Measurements from ENCODE around the gene ALLC. TPM values are rescaled to one million over a fixed set of nuclear protein-coding genes. Genes with fewer than 3 reads are reported as not detected.

Gene ALLC
- total and polyA plus RNA-seq, 2 experiments from 2014 or later, result not detected

DNA sequence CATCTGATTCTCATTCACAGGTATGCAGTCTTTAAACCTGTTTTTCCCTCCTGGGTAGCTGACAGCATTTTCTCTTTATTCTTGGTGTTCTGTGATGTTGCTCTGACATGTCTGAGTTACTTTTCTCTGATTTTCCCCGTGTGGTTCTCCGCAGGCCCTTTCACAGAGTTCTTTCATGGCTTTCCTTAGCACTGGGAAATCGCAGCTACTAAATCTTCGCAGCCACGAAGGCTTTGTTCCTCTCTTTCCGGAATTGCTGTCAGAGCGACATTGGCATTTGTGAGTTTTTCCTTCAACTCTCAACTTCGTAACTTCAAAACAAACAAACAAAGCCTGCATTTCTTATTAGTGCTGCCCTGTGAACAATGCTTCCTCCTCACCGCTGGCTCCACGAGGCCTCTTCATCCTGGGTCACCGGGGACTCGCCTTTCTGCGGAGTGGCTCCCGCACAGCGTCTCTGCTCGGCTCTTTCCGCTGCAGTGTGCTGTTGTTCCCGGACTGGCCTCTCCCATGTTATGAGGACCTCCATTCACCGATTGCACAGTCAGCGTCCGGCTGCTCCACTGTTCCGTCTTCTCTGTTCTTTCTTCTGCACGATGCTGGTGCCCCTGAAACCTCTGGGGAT lies 47.0 kb upstream of the ALLC start:
- no peaks in the 10 kb centered on the region for H3K79me2 ChIP-seq
- TF ChIP-seq, protein P1, sequence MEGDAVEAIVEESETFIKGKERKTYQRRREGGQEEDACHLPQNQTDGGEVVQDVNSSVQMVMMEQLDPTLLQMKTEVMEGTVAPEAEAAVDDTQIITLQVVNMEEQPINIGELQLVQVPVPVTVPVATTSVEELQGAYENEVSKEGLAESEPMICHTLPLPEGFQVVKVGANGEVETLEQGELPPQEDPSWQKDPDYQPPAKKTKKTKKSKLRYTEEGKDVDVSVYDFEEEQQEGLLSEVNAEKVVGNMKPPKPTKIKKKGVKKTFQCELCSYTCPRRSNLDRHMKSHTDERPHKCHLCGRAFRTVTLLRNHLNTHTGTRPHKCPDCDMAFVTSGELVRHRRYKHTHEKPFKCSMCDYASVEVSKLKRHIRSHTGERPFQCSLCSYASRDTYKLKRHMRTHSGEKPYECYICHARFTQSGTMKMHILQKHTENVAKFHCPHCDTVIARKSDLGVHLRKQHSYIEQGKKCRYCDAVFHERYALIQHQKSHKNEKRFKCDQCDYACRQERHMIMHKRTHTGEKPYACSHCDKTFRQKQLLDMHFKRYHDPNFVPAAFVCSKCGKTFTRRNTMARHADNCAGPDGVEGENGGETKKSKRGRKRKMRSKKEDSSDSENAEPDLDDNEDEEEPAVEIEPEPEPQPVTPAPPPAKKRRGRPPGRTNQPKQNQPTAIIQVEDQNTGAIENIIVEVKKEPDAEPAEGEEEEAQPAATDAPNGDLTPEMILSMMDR (IDR thresholded peaks at IDR 0.05; ENCODE audit: poor library complexity), result no peak
- TF ChIP-seq EZH2phosphoT487 (IDR thresholded peaks at IDR 0.05; ENCODE audit: low read depth, severe bottlenecking, unreplicated experiment), result no peak
- no peak for TF ChIP-seq EZH2 (IDR thresholded peaks at IDR 0.05; ENCODE audit: borderline replicate concordance)
- H4K20me1 ChIP-seq (ENCODE audit: insufficient read depth, poor library complexity, severe bottlenecking), result no peaks in the 10 kb centered on the region
- H3K36me3 ChIP-seq (replicated peaks; ENCODE audit: insufficient read depth, low read depth), result no peaks in the 10 kb centered on the region
- H3K4me3 ChIP-seq, result no peak overlapping the region
- no peaks in the 10 kb centered on the region for H3K27me3 ChIP-seq
- H3K4me2 ChIP-seq, result no peak overlapping the region
- no peaks in the 10 kb centered on the region for H3K9me2 ChIP-seq (replicated peaks; ENCODE audit: insufficient read depth)
- DNase-seq (ENCODE audit: low spot score), result peak; percentile 2
- H3K9me3 ChIP-seq (ENCODE audit: low read depth), result no peaks in the 10 kb centered on the region
- H3K4me1 ChIP-seq (ENCODE audit: insufficient read depth), result no peaks in the 10 kb centered on the region
- no peak overlapping the region for H2AFZ ChIP-seq
- H3K27ac ChIP-seq, result no peak overlapping the region
- 80% methylated on average over 23 of the region's 23 CpGs for WGBS (ENCODE audit: low lambda C conversion rate, missing lambda C conversion rate)

DNA sequence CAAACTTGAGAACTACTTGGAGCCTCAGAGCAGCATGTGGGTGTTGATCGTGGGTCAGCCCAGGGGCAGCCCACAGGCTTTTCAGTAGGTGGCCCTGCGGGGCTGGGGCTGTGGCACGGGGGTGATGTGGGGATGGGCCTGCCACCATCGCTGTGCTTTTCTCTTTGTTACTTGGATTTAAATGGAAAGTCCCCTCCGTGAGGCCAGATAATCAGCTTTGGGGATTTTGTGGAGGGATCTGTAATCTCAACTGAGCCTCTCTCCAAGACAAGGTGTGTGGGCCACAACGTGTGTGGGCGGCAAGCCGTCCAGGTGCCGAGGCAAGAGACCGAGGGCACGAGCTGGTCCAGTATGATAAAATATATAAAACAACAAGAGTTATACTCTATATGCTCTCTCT lies 46.4 kb upstream of the ALLC start:
- no peaks in the 10 kb centered on the region for H3K79me2 ChIP-seq
- H3K27me3 ChIP-seq, result no peaks in the 10 kb centered on the region
- H3K4me2 ChIP-seq, result no peak overlapping the region
- H3K9me2 ChIP-seq (replicated peaks; ENCODE audit: insufficient read depth), result no peaks in the 10 kb centered on the region
- H3K4me1 ChIP-seq (ENCODE audit: insufficient read depth), result no peaks in the 10 kb centered on the region
- no peak overlapping the region for H3K27ac ChIP-seq
- no peak overlapping the region for H3K4me3 ChIP-seq
- no peak overlapping the region for H2AFZ ChIP-seq
- no peaks in the 10 kb centered on the region for H3K36me3 ChIP-seq (replicated peaks; ENCODE audit: insufficient read depth, low read depth)
- no peaks in the 10 kb centered on the region for H4K20me1 ChIP-seq (ENCODE audit: insufficient read depth, poor library complexity, severe bottlenecking)
- TF ChIP-seq, protein P1 (IDR thresholded peaks at IDR 0.05; ENCODE audit: poor library complexity), result no peak
- TF ChIP-seq EZH2 (IDR thresholded peaks at IDR 0.05; ENCODE audit: borderline replicate concordance) (no peak), EZH2phosphoT487 (IDR thresholded peaks at IDR 0.05; ENCODE audit: low read depth, severe bottlenecking, unreplicated experiment) (no peak)
- H3K9me3 ChIP-seq (ENCODE audit: low read depth), result no peaks in the 10 kb centered on the region
- no peak for DNase-seq (ENCODE audit: low spot score)
- WGBS (ENCODE audit: low lambda C conversion rate, missing lambda C conversion rate), result 71% methylated on average over 11 of the region's 11 CpGs

DNA sequence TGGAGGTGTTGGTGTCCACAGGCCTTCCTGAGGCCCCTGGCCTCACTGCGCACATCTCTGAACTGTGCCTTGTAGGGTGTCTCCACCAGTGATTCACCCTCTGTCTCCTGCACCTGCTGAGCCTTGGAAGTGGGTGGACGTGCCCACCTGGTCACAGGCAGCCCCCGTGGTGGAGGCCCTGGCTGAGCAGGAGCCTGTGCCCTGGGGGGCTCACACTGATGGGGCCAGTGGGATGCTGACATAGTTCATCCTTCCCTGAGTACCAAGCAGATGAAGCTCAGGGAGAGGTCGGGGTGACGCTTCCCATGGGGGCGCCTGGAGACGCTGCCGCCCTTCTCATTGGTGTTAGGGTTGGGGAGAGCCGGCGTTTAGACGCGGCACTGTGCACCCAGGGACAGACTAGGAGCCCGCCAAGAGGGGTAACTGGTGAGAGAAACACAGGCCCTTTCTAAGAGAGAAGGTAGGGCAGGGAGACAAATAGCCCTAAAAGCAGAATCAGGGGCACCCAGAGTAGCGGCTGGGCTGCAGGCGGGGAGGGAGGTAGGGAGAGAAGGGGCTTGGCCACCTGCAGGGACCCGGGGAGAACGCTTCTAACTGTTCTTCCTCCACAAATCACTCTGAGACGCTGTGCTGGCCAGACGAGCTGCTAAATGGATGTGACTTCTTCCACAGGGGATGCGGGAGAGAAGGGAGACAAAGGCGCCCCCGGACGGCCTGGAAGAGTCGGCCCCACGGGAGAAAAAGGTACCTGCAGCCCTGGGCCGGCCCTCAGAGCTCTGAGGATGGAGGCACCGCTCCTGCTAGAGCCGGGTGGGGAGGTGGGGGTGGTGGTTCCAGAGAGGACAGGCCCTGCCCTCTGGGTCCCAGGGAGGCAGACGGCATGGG lies 45.1 kb upstream of the ALLC start:
- H3K79me2 ChIP-seq, result no peaks in the 10 kb centered on the region
- TF ChIP-seq EZH2phosphoT487 (IDR thresholded peaks at IDR 0.05; ENCODE audit: low read depth, severe bottlenecking, unreplicated experiment) (no peak), EZH2 (IDR thresholded peaks at IDR 0.05; ENCODE audit: borderline replicate concordance) (no peak)
- TF ChIP-seq, protein P1 (IDR thresholded peaks at IDR 0.05; ENCODE audit: poor library complexity), result no peak
- H3K9me2 ChIP-seq (replicated peaks; ENCODE audit: insufficient read depth), result no peaks in the 10 kb centered on the region
- no peak overlapping the region for H2AFZ ChIP-seq
- no peaks in the 10 kb centered on the region for H3K9me3 ChIP-seq (ENCODE audit: low read depth)
- no peaks in the 10 kb centered on the region for H3K4me1 ChIP-seq (ENCODE audit: insufficient read depth)
- H4K20me1 ChIP-seq (ENCODE audit: insufficient read depth, poor library complexity, severe bottlenecking), result no peaks in the 10 kb centered on the region
- no peak overlapping the region for H3K27ac ChIP-seq
- WGBS (ENCODE audit: low lambda C conversion rate, missing lambda C conversion rate), result 92% methylated on average over 29 of the region's 29 CpGs
- H3K36me3 ChIP-seq (replicated peaks; ENCODE audit: insufficient read depth, low read depth), result no peaks in the 10 kb centered on the region
- no peak overlapping the region for H3K4me2 ChIP-seq
- H3K27me3 ChIP-seq, result no peaks in the 10 kb centered on the region
- H3K4me3 ChIP-seq, result no peak overlapping the region
- no peak for DNase-seq (ENCODE audit: low spot score)

Measured in hepatocyte (in vitro differentiated cells).